Measurements from ENCODE around the gene EFEMP1. TPM values are rescaled to one million over a fixed set of nuclear protein-coding genes. Genes with fewer than 3 reads are reported as not detected.

The EFEMP1 gene
- total RNA-seq, 1 donor from 2014 or later, result 75.9 TPM

GRCh38 chr2:55946793-55947192 is 23.2 kb upstream of the EFEMP1 start:
- DNase-seq (ENCODE audit: missing footprints) (no peak), ATAC-seq (no peak)
- intact Hi-C loops (cut with DNase I), result no loop called here

DNA sequence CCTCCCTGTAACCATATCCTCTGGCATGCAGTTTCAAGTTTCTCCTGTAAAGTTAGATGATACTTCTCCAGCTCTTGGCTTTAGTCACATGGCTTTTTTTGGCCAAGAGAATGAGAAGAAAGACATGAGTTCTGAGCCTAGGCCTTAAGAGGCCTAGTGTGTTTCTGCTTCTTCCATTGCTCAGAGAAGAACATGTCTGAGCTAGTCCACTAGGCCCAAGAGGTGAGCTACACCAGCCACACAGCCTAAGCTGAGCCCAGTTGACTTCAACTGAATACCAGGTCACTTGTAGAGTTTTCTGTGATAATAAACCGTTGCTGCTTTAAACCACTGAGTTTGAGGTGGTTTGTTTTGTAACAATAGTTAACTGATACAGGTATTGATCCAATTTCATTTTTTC is 19.9 kb upstream of the EFEMP1 start:
- ATAC-seq (no peak), DNase-seq (ENCODE audit: missing footprints) (no peak)
- intact Hi-C loops (cut with DNase I), result no loop called here

GRCh38 chr2:55936351-55936750 is 12.8 kb upstream of the EFEMP1 start:
- ATAC-seq (no peak), DNase-seq (ENCODE audit: missing footprints) (no peak)
- intact Hi-C loops (cut with DNase I), result no loop called here

GRCh38 chr2:55934337-55934736 is 10.8 kb upstream of the EFEMP1 start:
- intact Hi-C loops (cut with DNase I), result no loop called here
- no peak for DNase-seq (ENCODE audit: missing footprints)
- ATAC-seq, result no peak

DNA sequence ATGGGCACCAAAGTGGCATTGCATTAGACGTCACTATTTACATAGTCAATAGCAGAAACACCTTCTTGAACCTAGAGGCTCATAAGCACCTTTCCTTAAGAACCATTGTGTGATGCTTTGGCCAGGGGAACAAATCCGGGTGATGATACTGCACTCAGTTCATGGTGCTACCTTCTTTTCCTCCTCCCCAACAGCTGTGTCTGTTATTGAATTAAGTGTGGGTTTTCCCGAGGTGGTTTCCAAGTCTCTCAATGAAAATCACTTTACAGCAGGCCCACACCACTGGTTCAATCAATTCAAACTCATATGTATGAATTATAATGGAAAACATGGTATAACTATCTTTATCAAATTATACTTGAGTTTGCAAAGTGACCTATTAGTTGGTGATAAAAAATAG is 9.3 kb upstream of the EFEMP1 start:
- ATAC-seq (no peak), DNase-seq (ENCODE audit: missing footprints) (no peak)
- intact Hi-C loops (cut with DNase I), result no loop called here

DNA sequence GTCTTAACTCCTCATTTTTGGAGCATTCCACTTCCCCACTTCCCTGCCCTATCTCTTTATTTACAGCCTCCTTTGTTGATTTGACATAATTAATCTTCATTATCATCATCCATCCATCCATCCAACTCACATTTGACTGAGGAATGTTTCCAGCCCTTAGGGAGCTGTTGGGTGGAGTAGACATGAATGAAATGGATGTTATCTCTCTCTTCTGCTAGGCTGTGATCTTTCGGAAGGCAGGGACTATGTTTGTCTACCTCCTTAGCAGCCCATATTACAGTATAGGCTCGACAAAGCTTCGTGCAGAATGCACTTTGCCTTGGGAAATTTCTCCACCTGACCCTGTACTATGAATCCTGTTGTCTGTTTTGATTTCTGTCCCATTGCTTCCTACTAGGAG is 7.7 kb upstream of the EFEMP1 start:
- no peak for DNase-seq (ENCODE audit: missing footprints)
- ATAC-seq, result no peak
- intact Hi-C loops (cut with DNase I), result no loop called here

GRCh38 chr2:55929476-55929875 is 5.9 kb upstream of the EFEMP1 start:
- intact Hi-C loops (cut with DNase I), result no loop called here
- DNase-seq (ENCODE audit: missing footprints) (no peak), ATAC-seq (no peak)

DNA sequence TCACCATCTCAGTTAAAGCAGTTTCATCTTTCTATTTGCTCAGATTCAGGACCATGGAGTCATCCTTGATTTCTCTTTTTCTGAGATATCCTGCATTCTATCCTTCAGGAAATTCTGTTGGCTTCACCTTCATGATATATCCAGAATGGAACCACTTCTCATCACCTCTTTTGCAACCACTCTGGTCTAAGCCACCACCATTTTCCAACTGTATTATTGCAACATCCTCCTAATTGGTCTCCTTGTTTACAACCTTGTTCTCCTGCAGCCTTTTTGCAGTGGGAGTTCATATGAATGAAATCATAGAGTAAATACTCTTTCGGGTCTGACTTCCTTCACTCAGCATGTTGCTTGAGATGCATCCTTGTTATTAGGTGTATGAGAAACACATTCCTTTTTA is 3.4 kb upstream of the EFEMP1 start:
- intact Hi-C loops (cut with DNase I), result no loop called here
- no peak for DNase-seq (ENCODE audit: missing footprints)
- ATAC-seq, result no peak

DNA sequence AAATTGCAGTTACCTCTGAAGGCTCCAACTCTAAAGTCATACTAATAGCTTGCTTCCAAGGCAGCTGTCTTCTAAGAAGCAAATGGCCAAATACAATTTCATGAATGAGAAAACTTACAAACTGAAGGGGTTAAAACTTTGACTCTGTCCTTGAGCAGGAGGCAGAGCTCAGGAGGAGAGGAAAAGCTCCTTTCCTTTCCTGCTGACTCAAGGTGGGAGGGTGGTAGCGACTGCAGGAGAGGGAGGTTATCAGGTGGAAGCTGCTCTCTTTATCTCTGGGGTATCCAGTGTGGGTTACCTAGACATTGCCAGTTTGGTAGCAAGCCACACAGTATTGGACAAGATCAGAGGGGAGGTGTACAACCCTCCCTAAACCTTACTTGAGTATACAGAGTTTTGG is 2.7 kb upstream of the EFEMP1 start:
- ATAC-seq, result no peak
- intact Hi-C loops (cut with DNase I), result no loop called here

GRCh38 chr2:55923982-55924321 is 370 bp upstream of the EFEMP1 start:
- DNase-seq (ENCODE audit: missing footprints), result no peak
- peak; percentile 20 for ATAC-seq
- intact Hi-C loops (cut with DNase I), result loop anchor here (5.0 kb wide), 1 partner anchor 37 kb away; no protein-coding TSS in a partner anchor

More for the DNA sequence above, 2.7 kb upstream of the EFEMP1 start:
- no peak for DNase-seq (ENCODE audit: missing footprints)

- DNase-seq (ENCODE audit: missing footprints) (no peak), ATAC-seq (no peak)
- intact Hi-C loops (cut with DNase I), result loop anchor here (5.0 kb wide), 1 partner anchor 35 kb away; no protein-coding TSS in a partner anchor
These were observed 1.2 kb downstream of the EFEMP1 start for GRCh38 chr2:55922291-55922907.

DNA sequence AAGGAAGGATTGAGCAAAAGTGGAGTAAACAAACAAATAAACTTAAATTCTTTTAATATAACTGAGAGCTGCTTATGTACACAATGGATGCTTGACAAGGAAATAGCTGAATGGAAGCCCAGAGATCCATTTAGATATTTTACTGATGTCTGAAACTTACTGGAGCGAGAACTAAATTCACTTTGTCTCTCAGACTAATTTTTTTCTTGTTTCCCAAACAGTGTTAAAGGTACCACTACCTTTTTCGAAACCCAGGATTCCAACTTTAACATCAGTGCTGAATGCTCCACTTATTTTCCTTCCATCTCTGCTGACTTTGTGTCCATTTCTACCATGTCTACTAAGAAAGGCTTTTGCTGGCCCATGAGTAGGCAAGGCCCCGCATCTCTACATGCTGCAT is 4.0 kb downstream of the EFEMP1 start:
- DNase-seq (ENCODE audit: missing footprints) (no peak), ATAC-seq (no peak)
- intact Hi-C loops (cut with DNase I), result no loop called here

DNA sequence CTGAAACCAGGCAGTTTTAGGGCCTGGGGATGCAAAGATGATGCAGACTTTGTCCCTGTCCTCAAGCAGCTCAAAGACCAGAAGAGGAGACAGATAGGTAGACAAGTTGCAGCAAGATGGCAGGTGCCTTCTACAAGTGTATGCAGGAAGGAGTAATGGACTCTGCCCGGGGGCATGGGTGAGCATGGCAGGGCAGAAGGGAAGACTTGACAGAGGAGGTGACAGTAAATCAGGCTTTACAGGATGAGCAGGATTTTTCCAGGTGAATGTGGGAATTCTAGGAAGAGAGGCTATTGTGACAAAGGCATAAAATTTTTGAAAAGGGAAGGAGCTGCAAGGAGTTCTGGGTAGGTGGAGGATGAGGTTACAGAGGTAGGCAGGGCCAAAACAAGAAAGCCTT is 4.7 kb downstream of the EFEMP1 start:
- intact Hi-C loops (cut with DNase I), result no loop called here
- DNase-seq (ENCODE audit: missing footprints), result no peak
- no peak for ATAC-seq

- intact Hi-C loops (cut with DNase I), result no loop called here
- DNase-seq (ENCODE audit: missing footprints) (no peak), ATAC-seq (no peak)
These were observed 5.7 kb downstream of the EFEMP1 start for GRCh38 chr2:55917713-55918390.

- ATAC-seq, result no peak
- intact Hi-C loops (cut with DNase I), result no loop called here
- no peak for DNase-seq (ENCODE audit: missing footprints)
These were observed 6.5 kb downstream of the EFEMP1 start for GRCh38 chr2:55917117-55917516.

DNA sequence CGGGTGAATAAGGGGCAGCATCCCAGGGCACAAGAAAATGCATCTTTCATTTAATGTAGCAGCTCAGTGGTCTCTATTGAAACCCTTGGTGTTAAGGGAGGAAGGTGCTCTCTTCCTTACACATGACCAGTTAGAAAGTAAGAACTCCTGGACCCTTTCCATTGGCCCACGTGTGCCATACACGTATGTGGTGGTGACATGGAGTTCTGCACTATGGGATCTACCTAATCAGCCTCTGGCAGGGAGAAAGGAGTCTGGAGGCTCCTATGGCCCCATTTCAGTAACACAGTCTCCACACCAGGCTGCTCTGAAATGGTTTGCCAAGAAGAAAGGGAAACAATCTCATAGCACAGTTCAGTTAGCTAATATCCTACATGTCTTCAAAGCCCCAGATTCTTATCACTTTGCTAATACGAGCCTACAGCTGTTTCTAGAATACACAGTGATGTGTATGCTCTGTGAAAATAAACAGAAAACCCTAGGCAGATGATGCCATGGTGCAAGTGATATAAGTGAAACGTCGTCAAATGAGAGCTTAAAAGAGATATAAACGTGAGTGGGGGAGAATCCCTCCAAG is 7.0 kb downstream of the EFEMP1 start:
- ATAC-seq (no peak), DNase-seq (ENCODE audit: missing footprints) (no peak)
- intact Hi-C loops (cut with DNase I), result no loop called here

- intact Hi-C loops (cut with DNase I), result no loop called here
- no peak for ATAC-seq
- no peak for DNase-seq (ENCODE audit: missing footprints)
These were observed 8.8 kb downstream of the EFEMP1 start for GRCh38 chr2:55914786-55915185.

- intact Hi-C loops (cut with DNase I), result no loop called here
- DNase-seq (ENCODE audit: missing footprints) (no peak), ATAC-seq (no peak)
These were observed 10.7 kb downstream of the EFEMP1 start for GRCh38 chr2:55912926-55913325.

- no peak for ATAC-seq
- DNase-seq (ENCODE audit: missing footprints), result no peak
- intact Hi-C loops (cut with DNase I), result no loop called here
These were observed 13.5 kb downstream of the EFEMP1 start for GRCh38 chr2:55910077-55910476.

DNA sequence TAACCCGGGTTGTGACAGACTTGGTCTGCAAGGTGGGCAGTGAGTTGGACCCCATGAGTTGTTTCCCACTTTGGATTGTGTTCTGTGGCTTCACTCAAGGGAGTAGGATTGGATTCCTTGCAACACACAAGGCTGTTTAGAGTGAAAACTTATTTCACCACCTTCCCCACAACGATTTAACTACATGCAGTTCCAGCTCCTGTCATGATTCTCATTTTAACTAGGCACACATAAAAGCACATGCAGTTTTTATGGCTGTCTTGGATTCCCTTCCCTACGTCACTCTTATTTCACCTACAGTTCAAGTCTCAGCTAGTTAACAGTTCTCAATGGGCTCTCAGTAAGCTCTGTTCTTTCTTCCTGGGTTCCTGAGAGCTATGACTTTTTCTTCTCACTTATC is 15.9 kb downstream of the EFEMP1 start:
- intact Hi-C loops (cut with DNase I), result no loop called here
- no peak for DNase-seq (ENCODE audit: missing footprints)
- ATAC-seq, result no peak

- no peak for DNase-seq (ENCODE audit: missing footprints)
- intact Hi-C loops (cut with DNase I), result no loop called here
- no peak for ATAC-seq
These were observed 16.6 kb downstream of the EFEMP1 start for GRCh38 chr2:55906993-55907392.

Measured in Right ventricle myocardium inferior (tissue), 1 donor.